ENCODE measurements around the gene SORBS1.

DNA sequence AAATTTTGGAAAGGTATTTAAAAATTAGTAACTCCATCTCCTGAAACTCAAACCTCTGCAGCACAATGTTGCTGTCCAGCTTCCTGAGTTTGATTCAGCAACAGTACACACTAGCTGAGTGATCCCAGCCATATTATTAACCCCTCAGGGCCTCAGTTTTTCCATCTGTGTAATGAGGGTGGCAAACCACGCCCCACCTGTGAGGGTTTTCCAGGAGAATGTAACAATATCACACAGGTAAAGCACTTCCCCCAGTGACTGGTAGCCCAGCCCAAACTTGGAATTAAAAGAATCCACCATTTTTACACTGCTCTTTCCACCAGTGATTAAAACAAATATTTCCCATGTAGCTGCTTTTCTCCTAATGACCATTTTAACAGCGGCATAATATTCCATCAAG, 122.4 kb downstream of the SORBS1 start:
- TF ChIP-seq, protein P1, sequence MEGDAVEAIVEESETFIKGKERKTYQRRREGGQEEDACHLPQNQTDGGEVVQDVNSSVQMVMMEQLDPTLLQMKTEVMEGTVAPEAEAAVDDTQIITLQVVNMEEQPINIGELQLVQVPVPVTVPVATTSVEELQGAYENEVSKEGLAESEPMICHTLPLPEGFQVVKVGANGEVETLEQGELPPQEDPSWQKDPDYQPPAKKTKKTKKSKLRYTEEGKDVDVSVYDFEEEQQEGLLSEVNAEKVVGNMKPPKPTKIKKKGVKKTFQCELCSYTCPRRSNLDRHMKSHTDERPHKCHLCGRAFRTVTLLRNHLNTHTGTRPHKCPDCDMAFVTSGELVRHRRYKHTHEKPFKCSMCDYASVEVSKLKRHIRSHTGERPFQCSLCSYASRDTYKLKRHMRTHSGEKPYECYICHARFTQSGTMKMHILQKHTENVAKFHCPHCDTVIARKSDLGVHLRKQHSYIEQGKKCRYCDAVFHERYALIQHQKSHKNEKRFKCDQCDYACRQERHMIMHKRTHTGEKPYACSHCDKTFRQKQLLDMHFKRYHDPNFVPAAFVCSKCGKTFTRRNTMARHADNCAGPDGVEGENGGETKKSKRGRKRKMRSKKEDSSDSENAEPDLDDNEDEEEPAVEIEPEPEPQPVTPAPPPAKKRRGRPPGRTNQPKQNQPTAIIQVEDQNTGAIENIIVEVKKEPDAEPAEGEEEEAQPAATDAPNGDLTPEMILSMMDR (IDR thresholded peaks at IDR 0.05) = no peak
- TF ChIP-seq POLR2A (IDR thresholded peaks at IDR 0.05) = no peak
